HEK293 (cell line): Measurements from ENCODE around the gene ZFPL1.

Source experiments
- GLIS1 ChIP-seq: fragments of 450-650 bp; formaldehyde crosslinking; IDR thresholded peaks from 2 replicates; pipeline ENCODE4 v1.5.1; 2016; ENCODE audit warnings: missing biosample characterization, missing genetic modification characterization
- GLIS2 ChIP-seq: fragments of 450-650 bp; formaldehyde crosslinking; IDR thresholded peaks from 2 replicates; pipeline ENCODE4 v1.5.1; 2016; ENCODE audit warnings: missing biosample characterization, missing genetic modification characterization
- KLF1 ChIP-seq: fragments of 450-650 bp; formaldehyde crosslinking; IDR thresholded peaks from 2 replicates; pipeline ENCODE4 v1.5.1; 2016; ENCODE audit warnings: missing biosample characterization, missing genetic modification characterization
- SP7 ChIP-seq: fragments of 450-650 bp; formaldehyde crosslinking; IDR thresholded peaks from 2 replicates; pipeline ENCODE4 v1.5.1; 2016; ENCODE audit warnings: missing biosample characterization, missing genetic modification characterization
- YY1 ChIP-seq: fragments of 450-650 bp; formaldehyde crosslinking; IDR thresholded peaks from 2 replicates; pipeline ENCODE4 v1.5.1; 2018; ENCODE audit warnings: missing biosample characterization, missing genetic modification characterization
- ZNF121 ChIP-seq: fragments of 450-650 bp; formaldehyde crosslinking; IDR thresholded peaks from 2 replicates; pipeline ENCODE4 v1.5.1; 2016; ENCODE audit warnings: missing biosample characterization, missing genetic modification characterization
- ZNF19 ChIP-seq: fragments of 450-650 bp; formaldehyde crosslinking; IDR thresholded peaks from 2 replicates; pipeline ENCODE4; 2016; ENCODE audit warnings: missing biosample characterization, missing genetic modification characterization, low read depth
- ZNF274 ChIP-seq, 2 experiments: fragments of 200-500 bp in 1 of 2; fragments of 450-650 bp in 1 of 2; sonication (Bioruptor generic) in 1 of 2; formaldehyde crosslinking in 1 of 2; IDR thresholded peaks; 2 replicates each; pipeline versions ENCODE4 v1.5.1 to v1.6.1; 2014 to 2016; ENCODE audit warnings: borderline replicate concordance in 1 of 2, inconsistent platforms in 1 of 2, low read length in 1 of 2, missing biosample characterization in 1 of 2, missing genetic modification characterization in 1 of 2
- ZNF311 ChIP-seq: fragments of 450-650 bp; formaldehyde crosslinking; IDR thresholded peaks from 2 replicates; pipeline ENCODE4 v1.5.1; 2017; ENCODE audit warnings: missing biosample characterization, missing genetic modification characterization, borderline replicate concordance
- ZNF341 ChIP-seq: fragments of 450-650 bp; formaldehyde crosslinking; IDR thresholded peaks from 2 replicates; pipeline ENCODE4; 2016; ENCODE audit warnings: low read depth, missing biosample characterization, missing genetic modification characterization
- ZNF423 ChIP-seq: fragments of 450-650 bp; formaldehyde crosslinking; IDR thresholded peaks from 2 replicates; pipeline ENCODE4 v1.5.1; 2016; ENCODE audit warnings: missing biosample characterization, missing genetic modification characterization
- ZSCAN30 ChIP-seq: fragments of 450-650 bp; IDR thresholded peaks from 2 replicates; pipeline ENCODE4 v1.5.1; 2018; ENCODE audit warnings: missing biosample characterization, mild to moderate bottlenecking, missing genetic modification characterization, moderate library complexity
- TF ChIP-seq, protein P1 (sequence below): fragments of 450-650 bp; formaldehyde crosslinking; IDR thresholded peaks from 2 replicates; pipeline ENCODE4 v1.5.1; 2016; ENCODE audit warnings: missing biosample characterization, missing genetic modification characterization
- TF ChIP-seq, protein P2 (sequence below): fragments of 450-650 bp; formaldehyde crosslinking; IDR thresholded peaks from 2 replicates; pipeline ENCODE4 v1.5.1; 2016; ENCODE audit warnings: missing biosample characterization, missing genetic modification characterization

GRCh38 chr11:65058419-65059054, 25.5 kb upstream of the ZFPL1 start, which contains the start of gene NAALADL1:
- no peak for TF ChIP-seq ZNF274 (IDR thresholded peaks at IDR 0.05; ENCODE audit: low read length)
- no peak for TF ChIP-seq ZNF274 (tag by site-specific recombination; IDR thresholded peaks at IDR 0.05; ENCODE audit: borderline replicate concordance)
- TF ChIP-seq ZNF423 (tag by site-specific recombination), result no peak
- TF ChIP-seq ZNF19 (tag by site-specific recombination), result no peak
- no peak for TF ChIP-seq YY1 (tag by site-specific recombination)
- TF ChIP-seq, protein P1, sequence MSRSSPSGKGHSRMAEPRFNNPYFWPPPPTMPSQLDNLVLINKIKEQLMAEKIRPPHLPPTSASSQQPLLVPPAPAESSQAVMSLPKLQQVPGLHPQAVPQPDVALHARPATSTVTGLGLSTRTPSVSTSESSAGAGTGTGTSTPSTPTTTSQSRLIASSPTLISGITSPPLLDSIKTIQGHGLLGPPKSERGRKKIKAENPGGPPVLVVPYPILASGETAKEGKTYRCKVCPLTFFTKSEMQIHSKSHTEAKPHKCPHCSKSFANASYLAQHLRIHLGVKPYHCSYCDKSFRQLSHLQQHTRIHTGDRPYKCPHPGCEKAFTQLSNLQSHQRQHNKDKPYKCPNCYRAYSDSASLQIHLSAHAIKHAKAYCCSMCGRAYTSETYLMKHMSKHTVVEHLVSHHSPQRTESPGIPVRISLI, result no peak
- TF ChIP-seq, protein P2, sequence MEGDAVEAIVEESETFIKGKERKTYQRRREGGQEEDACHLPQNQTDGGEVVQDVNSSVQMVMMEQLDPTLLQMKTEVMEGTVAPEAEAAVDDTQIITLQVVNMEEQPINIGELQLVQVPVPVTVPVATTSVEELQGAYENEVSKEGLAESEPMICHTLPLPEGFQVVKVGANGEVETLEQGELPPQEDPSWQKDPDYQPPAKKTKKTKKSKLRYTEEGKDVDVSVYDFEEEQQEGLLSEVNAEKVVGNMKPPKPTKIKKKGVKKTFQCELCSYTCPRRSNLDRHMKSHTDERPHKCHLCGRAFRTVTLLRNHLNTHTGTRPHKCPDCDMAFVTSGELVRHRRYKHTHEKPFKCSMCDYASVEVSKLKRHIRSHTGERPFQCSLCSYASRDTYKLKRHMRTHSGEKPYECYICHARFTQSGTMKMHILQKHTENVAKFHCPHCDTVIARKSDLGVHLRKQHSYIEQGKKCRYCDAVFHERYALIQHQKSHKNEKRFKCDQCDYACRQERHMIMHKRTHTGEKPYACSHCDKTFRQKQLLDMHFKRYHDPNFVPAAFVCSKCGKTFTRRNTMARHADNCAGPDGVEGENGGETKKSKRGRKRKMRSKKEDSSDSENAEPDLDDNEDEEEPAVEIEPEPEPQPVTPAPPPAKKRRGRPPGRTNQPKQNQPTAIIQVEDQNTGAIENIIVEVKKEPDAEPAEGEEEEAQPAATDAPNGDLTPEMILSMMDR (tag by site-specific recombination), result no peak
- TF ChIP-seq GLIS1 (tag by site-specific recombination), result no peak
- TF ChIP-seq ZSCAN30, result no peak
- TF ChIP-seq KLF1 (tag by site-specific recombination), result no peak
- TF ChIP-seq ZNF311 (tag by site-specific recombination), result no peak
- TF ChIP-seq GLIS2 (tag by site-specific recombination), result no peak
- TF ChIP-seq ZNF341 (tag by site-specific recombination), result no peak
- TF ChIP-seq SP7 (tag by site-specific recombination), result no peak
- TF ChIP-seq ZNF121 (tag by site-specific recombination), result no peak
